ENCODE measurements around the gene KLHL7. TPM values are rescaled to one million over a fixed set of nuclear protein-coding genes. Genes with fewer than 3 reads are reported as not detected.

Gene KLHL7
- total RNA-seq, 1 donor from 2014 or later: 21.6 TPM

DNA sequence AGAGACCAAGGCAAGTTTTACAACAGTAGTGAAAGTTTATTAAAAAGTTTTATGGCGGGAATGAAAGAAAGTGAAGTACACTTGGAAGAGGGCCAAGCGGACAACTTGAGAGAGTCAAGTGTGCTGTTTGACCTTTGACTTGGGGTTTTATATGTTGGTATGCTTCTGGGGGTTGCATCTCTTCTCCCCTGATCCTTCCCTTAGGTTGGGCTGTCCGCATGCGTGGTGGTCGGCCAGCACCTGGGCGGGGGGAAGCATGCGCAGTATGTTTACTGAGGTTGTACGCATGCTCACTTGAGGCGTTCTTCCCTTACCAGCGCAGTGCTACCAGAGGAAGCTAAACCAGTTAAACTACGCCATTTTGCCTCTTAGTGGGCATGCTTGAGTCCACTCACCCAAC, 108.2 kb downstream of the KLHL7 start:
- TF ChIP-seq POLR2AphosphoS5 (IDR thresholded peaks at IDR 0.05; ENCODE audit: insufficient read depth in 1 of 2, low read depth in 1 of 2) (no peak), CTCF (IDR thresholded peaks at IDR 0.05) (no peak), POLR2A (IDR thresholded peaks at IDR 0.05) (no peak)
- intact Hi-C loops (cut with DNase I): no loop called here
- H3K4me3 ChIP-seq: no peak overlapping the region
- no peak overlapping the region for H3K27ac ChIP-seq
- no peaks in the 10 kb centered on the region for H3K27me3 ChIP-seq
- no peak for DNase-seq (ENCODE audit: extremely low spot score in 2 of 2)
- no peaks in the 10 kb centered on the region for H3K36me3 ChIP-seq
- no peaks in the 10 kb centered on the region for H3K4me1 ChIP-seq
- H3K9me3 ChIP-seq: no peaks in the 10 kb centered on the region

DNA sequence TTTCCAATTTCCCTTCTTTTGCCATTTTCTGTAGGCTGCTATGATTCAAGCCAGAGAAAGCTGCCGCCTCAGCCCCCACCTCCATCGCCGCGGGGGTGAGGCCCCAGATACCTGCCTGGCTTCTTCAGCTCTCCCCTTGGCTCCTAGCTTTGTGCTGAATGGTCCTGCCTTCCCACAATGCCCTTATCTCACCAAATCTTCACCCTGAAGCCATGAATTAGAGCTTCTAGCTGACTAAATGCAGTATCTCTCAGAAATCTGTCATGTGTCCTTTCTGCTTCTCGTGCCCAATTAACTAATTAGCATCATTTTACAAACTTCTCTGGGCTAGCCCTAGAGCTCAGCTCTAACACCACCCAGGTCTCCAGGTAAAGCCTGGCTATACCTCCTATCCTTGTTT, 108.8 kb downstream of the KLHL7 start:
- Histone ChIP-seq H3K27ac (no peak overlapping the region), H3K4me1 (no peaks in the 10 kb centered on the region), H3K4me3 (no peak overlapping the region), H3K9me3 (no peaks in the 10 kb centered on the region), H3K27me3 (no peaks in the 10 kb centered on the region), H3K36me3 (no peaks in the 10 kb centered on the region)
- no peak for TF ChIP-seq POLR2AphosphoS5 (IDR thresholded peaks at IDR 0.05; ENCODE audit: insufficient read depth in 1 of 2, low read depth in 1 of 2)
- no peak for TF ChIP-seq CTCF (IDR thresholded peaks at IDR 0.05)
- no peak for TF ChIP-seq POLR2A (IDR thresholded peaks at IDR 0.05)
- no peak for DNase-seq (ENCODE audit: extremely low spot score in 2 of 2)
- intact Hi-C loops (cut with DNase I): no loop called here

- TF ChIP-seq POLR2A (IDR thresholded peaks at IDR 0.05) (no peak), CTCF (IDR thresholded peaks at IDR 0.05) (no peak), POLR2AphosphoS5 (IDR thresholded peaks at IDR 0.05; ENCODE audit: insufficient read depth in 1 of 2, low read depth in 1 of 2) (no peak)
- Histone ChIP-seq H3K9me3 (no peaks in the 10 kb centered on the region), H3K36me3 (no peaks in the 10 kb centered on the region), H3K27me3 (no peaks in the 10 kb centered on the region), H3K4me1 (no peaks in the 10 kb centered on the region), H3K27ac (no peak overlapping the region), H3K4me3 (no peak overlapping the region)
- intact Hi-C loops (cut with DNase I): no loop called here
- DNase-seq (ENCODE audit: extremely low spot score in 2 of 2): no peak
Measured at GRCh38 chr7:23214938-23215337, 109.4 kb downstream of the KLHL7 start.

- intact Hi-C loops (cut with DNase I): no loop called here
- no peak for DNase-seq (ENCODE audit: extremely low spot score in 2 of 2)
Measured at GRCh38 chr7:23216021-23216420, 110.4 kb downstream of the KLHL7 start.

GRCh38 chr7:23218196-23218595, 112.6 kb downstream of the KLHL7 start:
- H3K36me3 ChIP-seq: no peaks in the 10 kb centered on the region
- no peaks in the 10 kb centered on the region for H3K9me3 ChIP-seq
- no peaks in the 10 kb centered on the region for H3K27me3 ChIP-seq
- no peak overlapping the region for H3K4me3 ChIP-seq
- DNase-seq (ENCODE audit: extremely low spot score in 2 of 2): peak in 1 of 2 donors; percentile 49
- no peak overlapping the region for H3K27ac ChIP-seq
- TF ChIP-seq POLR2AphosphoS5 (IDR thresholded peaks at IDR 0.05; ENCODE audit: insufficient read depth in 1 of 2, low read depth in 1 of 2): no peak
- TF ChIP-seq POLR2A (IDR thresholded peaks at IDR 0.05): no peak
- no peak for TF ChIP-seq CTCF (IDR thresholded peaks at IDR 0.05)
- H3K4me1 ChIP-seq: no peaks in the 10 kb centered on the region
- intact Hi-C loops (cut with DNase I): no loop called here

More at GRCh38 chr7:23216021-23216420, 110.4 kb downstream of the KLHL7 start:
- no peak overlapping the region for H3K27ac ChIP-seq
- no peaks in the 10 kb centered on the region for H3K36me3 ChIP-seq
- H3K4me1 ChIP-seq: no peaks in the 10 kb centered on the region
- no peaks in the 10 kb centered on the region for H3K9me3 ChIP-seq
- TF ChIP-seq POLR2AphosphoS5 (IDR thresholded peaks at IDR 0.05; ENCODE audit: insufficient read depth in 1 of 2, low read depth in 1 of 2) (no peak), POLR2A (IDR thresholded peaks at IDR 0.05) (no peak), CTCF (IDR thresholded peaks at IDR 0.05) (no peak)
- no peaks in the 10 kb centered on the region for H3K27me3 ChIP-seq
- H3K4me3 ChIP-seq: no peak overlapping the region

Data from vagina (tissue), 2 donors.